GM21526 (cell line): ENCODE results near the gene PLXNA4.
"Not testable (repeated sequence)": the region's sequence is repeated elsewhere in the genome, so short reads cannot be mapped to it uniquely, and the experiment has no call there.

Source experiments
- ATAC-seq: cut with Tn5 transposase; IDR thresholded peaks from one replicate; pipeline ENCODE4 v1.9.1; 2021; ENCODE audit warnings: moderate library complexity; ENCODE audit not compliant: unreplicated experiment, low FRiP score

PLXNA4 gene

GRCh38 chr7:132400561-132401142, 175.6 kb downstream of the PLXNA4 start:
- ATAC-seq, result no peak

- ATAC-seq, result no peak
Observed at GRCh38 chr7:132399367-132399766, 176.9 kb downstream of the PLXNA4 start.

GRCh38 chr7:132398253-132398925, 177.9 kb downstream of the PLXNA4 start:
- ATAC-seq, result no peak

- no peak for ATAC-seq
Observed at GRCh38 chr7:132397070-132397469, 179.2 kb downstream of the PLXNA4 start.

- no peak for ATAC-seq
Observed at GRCh38 chr7:132395361-132395760, 180.9 kb downstream of the PLXNA4 start.

- ATAC-seq, result no peak
Observed at GRCh38 chr7:132394283-132395198, 181.7 kb downstream of the PLXNA4 start.

GRCh38 chr7:132393789-132394261, 182.4 kb downstream of the PLXNA4 start:
- ATAC-seq, result no peak

GRCh38 chr7:132392713-132393112, 183.6 kb downstream of the PLXNA4 start:
- no peak for ATAC-seq

- ATAC-seq, result no peak
Observed at GRCh38 chr7:132390705-132391104, 185.6 kb downstream of the PLXNA4 start.

GRCh38 chr7:132390049-132390448, 186.2 kb downstream of the PLXNA4 start:
- not testable (repeated sequence) for ATAC-seq

- ATAC-seq, result no peak
Observed at GRCh38 chr7:132388688-132389087, 187.6 kb downstream of the PLXNA4 start.

- no peak for ATAC-seq
Observed at GRCh38 chr7:132387596-132387995, 188.7 kb downstream of the PLXNA4 start.

- no peak for ATAC-seq
Observed at GRCh38 chr7:132386201-132386681, 190.0 kb downstream of the PLXNA4 start.

GRCh38 chr7:132383962-132384361, 192.3 kb downstream of the PLXNA4 start:
- ATAC-seq, result no peak

GRCh38 chr7:132381742-132382472, 194.4 kb downstream of the PLXNA4 start:
- ATAC-seq, result no peak

GRCh38 chr7:132380059-132380458, 196.2 kb downstream of the PLXNA4 start:
- ATAC-seq, result no peak

GRCh38 chr7:132379292-132379691, 197.0 kb downstream of the PLXNA4 start:
- no peak for ATAC-seq

- ATAC-seq, result no peak
Observed at GRCh38 chr7:132377703-132378584, 198.3 kb downstream of the PLXNA4 start.

- no peak for ATAC-seq
Observed at GRCh38 chr7:132377015-132377414, 199.3 kb downstream of the PLXNA4 start.
